D341Med (cell line): ENCODE results near the gene ALDH1A3.

ENCODE experiments used
- DNase-seq: peaks from one replicate; pipeline ENCODE4 v3.0.0; 2012; ENCODE audit warnings: low spot score

The ALDH1A3 gene

DNA sequence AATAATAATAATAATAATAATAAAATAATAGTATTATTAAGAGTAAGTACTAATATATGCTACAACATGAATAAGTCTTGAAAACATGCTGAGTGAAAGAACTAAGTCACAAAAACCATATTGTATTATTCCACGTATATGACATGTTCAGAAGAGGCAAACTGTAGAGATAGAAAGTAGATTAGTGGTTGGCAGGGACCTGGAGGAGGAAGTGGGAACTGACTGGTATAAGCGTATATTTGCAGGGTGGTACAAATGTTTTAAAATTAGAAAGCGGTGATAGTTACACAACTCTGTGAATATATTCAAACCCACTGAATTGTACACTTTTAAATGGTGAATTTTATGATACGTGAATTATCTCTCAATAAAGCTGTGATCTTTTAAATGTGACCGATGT lies 72.3 kb downstream of the ALDH1A3 start:
- DNase-seq = no peak

DNA sequence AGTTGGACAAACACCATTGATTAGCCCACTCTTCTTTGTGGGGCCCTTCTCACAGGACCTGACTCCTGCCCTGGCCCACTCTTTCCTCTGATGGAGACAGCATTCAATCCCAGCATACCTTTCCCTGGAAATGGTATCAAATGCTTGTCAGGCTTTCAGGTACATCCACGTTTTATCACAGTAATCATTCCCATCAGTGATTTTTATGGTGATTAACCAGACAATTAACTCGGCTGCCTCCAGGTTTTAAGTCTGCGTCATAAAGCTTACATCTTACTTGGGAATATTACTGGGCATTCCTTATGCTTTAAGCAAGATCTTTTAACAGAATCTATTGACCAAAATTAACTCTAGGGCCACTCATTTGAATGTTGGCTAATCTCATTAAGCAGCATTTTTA lies 72.9 kb downstream of the ALDH1A3 start:
- no peak for DNase-seq

DNA sequence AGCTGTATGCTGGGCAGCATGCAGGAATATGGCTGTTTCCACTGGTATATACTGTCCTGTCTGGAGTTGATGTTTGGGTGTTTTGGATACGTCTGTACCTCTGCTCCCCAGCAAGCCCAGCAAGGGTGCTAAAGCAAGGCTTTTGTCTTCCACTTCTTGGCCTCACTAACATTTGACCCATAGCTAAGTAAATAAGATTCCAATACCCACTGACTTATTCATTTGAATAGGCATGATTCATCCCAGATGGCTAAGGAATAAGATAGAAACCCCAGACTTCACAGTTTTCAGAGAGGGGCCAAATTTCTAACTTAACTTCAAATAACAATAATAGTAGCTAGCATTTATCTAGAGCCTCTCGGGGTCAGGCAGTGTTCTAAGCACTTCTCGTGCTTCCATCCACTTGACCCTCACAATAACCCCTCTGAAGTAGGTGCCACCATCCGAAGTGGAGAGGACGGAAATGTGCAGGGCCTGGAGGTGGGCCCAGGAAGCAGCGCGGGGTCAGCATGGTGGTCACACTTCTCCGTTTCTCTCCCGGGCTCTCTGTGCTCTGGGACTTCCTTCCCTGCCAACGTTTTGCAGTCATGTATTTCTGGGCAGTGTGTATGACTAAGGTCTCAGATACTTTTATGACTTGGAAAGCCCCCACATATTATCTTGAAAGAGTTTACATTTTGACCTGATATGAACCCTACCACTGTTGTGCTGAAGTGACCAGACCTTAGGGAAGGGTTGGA lies 78.9 kb downstream of the ALDH1A3 start:
- DNase-seq = no peak

DNA sequence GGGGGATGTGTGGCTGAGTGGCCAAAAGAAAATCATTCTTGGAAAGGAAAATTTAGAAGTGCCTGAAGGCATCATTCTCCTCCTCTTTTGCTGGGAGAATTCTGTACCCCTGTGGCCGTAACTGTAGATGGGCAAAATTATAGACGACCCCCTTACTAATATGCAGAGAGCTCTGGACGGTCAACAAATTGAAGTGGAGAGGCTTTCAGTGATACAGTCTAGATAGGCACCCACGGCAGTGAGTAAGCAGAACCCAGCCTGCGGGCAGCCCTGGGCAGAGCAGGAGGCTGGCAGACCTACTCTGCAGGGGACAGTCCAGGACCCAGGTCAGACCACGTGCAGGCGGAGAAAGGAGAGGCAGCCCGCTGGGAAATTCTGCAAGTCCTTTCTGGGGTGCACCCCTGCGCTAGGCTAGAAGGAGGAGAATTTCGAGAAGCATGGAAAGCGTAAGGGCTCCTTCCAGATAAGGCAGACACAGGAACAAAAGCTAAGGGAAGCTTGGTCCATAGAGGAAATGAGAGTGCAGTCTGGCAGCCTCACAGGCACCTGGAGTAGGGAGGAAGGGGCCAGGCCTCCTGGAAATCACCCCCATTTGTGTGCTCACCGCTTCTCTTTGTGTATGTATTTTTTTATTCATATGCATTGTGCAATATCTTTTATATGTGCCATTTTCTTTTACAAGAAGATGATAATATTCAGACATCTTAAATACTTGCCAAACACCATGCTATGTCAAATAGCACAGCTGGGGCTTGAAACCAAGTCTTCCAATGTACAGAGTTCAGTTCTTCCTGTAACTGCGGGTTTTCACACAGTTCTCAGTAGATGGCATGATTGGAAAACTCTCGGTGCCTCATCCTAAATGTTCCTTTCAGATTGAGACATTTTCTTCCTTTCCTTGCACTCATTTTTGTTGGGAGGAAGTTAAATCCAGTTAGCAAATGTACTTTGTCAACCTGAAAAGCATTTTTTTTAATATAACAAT lies 79.7 kb downstream of the ALDH1A3 start:
- DNase-seq = no peak
